ENCODE results near the gene RFESD. TPM values are rescaled to one million over a fixed set of nuclear protein-coding genes. Genes with fewer than 3 reads are reported as not detected.

The RFESD gene
- total and polyA plus RNA-seq, 2 of the 8 experiments (the other 6 are each of a cell fraction or from before 2014, with no cell fraction given): 1.7 to 2.0 TPM

GRCh38 chr5:95686651-95687050 is 40.1 kb downstream of the RFESD start (continued):
- TF ChIP-seq SIN3A (conservative IDR thresholded peaks at IDR 0.05 in 1 of 2, IDR thresholded peaks at IDR 0.05 in 1 of 2; ENCODE audit: low read depth in 1 of 2, low read length in 2 of 2) (no peak), SIRT6 (IDR thresholded peaks at IDR 0.05; ENCODE audit: low read length) (no peak)

Data from H1 (cell line).